ENCODE results near the gene CASP8.

CASP8 gene

GRCh38 chr2:201260302-201260800 is at the start of gene CASP8:
TSS of gene CASP8 (plus strand) at chr2:201260536. CDS start at chr2:201266487, 5,951 bp downstream.
- DNase-seq: peak; percentile 91

GRCh38 chr2:201215963-201216362 is 44.4 kb upstream of the CASP8 start:
- no peak for DNase-seq

GRCh38 chr2:201216918-201217317 is 43.4 kb upstream of the CASP8 start:
- DNase-seq: no peak

GRCh38 chr2:201218780-201219179 is 41.6 kb upstream of the CASP8 start:
- DNase-seq: no peak

DNA sequence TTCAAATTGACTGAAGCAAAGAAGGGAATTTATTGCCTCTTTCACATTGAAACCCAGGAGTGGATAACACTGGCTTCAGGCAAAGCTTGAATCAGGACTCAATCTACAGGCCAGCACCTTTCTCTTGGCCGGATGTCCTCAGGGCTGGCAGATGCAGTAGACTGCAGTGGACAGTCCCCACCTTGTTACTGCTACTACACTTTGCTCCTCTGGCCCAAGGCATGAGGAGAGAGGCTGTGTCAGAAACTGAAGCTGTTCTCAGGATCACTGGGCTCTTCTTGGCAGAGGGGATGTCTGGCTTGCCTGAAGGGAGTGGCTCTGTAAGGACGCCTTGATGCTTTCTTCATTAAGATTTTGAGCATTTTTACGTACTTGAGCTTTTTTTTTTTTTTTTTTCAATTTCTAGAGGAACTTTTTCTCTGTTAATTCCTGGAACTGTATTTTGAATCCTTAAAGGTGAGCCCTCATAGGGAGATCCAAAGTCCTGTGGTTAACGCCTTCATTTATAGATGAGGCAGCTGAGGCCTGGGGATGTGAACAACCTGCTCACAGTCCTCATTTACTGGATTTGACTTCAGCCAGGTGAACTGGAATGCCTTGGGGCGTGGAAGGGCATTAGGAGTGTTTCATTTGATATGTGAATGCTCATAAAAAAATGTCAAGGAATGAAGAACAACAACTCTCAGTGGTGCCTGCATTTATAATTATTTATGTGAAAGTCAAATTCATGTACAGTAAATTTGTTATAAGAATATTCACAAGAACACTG is 40.8 kb upstream of the CASP8 start:
- DNase-seq: no peak

DNA sequence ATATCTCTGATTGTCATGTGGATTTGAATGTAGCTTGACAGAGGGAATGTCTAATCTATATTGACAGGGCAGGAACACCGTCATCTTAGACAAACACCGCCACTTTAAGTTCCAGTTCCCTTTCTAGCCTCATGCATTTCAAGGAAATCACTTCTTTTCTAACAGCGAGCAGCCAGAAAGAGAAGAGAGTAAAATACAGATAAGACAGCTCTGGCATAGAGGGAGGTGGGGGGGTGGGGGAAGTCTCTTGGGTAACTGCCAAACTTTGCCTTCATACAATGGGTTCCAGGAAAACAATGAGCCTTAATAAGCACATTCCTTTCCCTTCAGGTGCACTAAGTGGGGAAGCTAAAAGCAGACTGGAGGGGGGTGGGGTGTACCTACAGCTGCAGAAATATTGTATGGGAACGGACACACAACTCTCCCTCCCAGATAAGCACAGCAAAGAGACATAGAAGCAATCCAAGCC is 40.2 kb upstream of the CASP8 start:
- DNase-seq: peak; percentile 60

- DNase-seq: no peak
Observed at GRCh38 chr2:201223089-201224073, 37.0 kb upstream of the CASP8 start.

DNA sequence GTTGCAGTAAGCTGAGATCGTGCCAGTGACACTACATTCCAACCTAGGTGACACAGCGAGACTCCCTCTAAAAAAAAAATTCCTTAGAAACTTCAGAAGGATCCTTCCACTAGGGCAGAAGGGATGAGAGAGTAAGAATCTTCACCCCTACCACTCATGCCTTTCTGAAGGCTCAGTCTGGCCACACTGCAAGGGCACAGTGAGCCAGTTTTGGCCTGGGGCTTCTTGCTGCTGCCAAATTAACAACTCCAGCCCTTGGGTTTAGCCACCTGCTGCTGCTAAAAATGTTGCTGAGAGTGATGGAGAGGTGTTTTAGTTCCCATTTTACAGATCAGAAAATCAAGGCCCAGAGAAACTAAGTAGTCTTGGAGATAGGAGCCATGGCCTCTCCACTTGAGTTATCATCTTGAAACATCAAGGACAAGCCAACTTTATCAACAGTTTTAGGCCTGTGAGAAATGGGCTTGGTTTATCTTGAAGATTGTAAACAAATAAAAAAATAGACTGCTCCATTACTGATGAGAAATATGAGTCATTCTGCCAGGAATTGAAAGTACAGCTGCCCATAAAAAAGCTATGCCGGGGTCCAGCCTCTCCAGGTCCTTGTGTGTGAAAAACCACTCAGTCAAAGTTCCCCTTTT is 31.9 kb upstream of the CASP8 start:
- no peak for DNase-seq

DNA sequence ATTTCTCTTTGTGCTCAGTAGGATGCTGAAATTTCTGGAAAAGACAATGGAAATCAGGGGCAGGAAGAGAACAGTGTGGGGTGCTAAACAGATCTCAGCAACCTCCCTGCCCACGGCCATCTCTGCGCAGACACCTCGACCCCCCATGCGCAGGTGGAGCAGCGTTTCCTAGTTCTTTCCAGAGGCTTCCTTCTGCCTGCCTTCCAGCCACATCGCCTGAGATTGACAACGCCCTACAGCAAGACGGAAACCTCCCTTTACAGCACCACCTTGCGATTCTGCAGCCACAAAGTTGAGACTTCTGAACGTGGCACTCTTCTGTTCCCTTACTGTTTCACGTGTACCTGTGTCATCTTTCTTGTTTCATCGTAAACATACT is 31.4 kb upstream of the CASP8 start:
- DNase-seq: no peak

GRCh38 chr2:201231781-201232466 is 28.4 kb upstream of the CASP8 start:
- peak; percentile 97 for DNase-seq

DNA sequence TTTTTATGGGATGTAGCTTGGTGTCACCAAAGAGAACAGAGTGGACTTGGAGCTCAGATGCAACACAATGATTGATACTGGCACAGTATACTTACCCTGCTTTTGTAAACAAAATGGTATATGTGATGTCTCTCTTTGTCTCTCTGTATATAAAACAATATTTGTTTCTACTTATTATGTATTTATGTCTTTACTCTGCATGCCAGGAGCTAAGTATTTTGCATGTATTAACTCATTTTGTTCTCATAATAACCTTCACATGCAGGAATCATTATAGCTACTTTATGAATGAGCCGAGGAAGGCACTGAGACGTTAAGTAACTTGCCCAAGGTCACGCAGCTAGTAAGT is 27.9 kb upstream of the CASP8 start:
- DNase-seq: no peak

DNA sequence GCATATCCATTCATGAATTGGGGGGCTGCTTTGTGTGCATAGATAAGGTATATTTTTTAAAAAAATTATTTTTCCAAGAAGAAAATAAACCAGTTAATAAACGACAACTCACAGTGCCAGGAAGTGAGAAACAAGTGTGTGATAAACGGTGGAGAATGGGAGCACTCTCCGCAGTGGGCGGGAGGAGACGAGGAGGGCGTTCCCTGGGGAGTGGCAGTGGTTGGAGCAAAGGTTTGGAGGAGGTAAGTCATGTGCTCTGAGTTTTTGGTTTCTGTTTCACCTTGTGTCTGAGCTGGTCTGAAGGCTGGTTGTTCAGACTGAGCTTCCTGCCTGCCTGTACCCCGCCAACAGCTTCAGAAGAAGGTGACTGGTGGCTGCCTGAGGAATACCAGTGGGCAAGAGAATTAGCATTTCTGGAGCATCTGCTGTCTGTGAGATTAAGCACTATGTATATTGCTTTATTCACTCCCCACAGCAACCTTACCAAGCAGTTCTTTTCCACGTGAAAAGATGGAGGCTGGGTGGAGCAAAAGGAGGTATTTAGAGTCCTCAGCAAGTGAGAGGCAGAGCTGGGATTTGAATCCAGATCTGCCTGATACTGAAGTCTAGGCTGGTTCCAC is 27.0 kb upstream of the CASP8 start:
- DNase-seq: peak; percentile 91

- DNase-seq: no peak
Observed at GRCh38 chr2:201233812-201234662, 26.3 kb upstream of the CASP8 start.

- no peak for DNase-seq
Observed at GRCh38 chr2:201234663-201235135, 25.6 kb upstream of the CASP8 start.

DNA sequence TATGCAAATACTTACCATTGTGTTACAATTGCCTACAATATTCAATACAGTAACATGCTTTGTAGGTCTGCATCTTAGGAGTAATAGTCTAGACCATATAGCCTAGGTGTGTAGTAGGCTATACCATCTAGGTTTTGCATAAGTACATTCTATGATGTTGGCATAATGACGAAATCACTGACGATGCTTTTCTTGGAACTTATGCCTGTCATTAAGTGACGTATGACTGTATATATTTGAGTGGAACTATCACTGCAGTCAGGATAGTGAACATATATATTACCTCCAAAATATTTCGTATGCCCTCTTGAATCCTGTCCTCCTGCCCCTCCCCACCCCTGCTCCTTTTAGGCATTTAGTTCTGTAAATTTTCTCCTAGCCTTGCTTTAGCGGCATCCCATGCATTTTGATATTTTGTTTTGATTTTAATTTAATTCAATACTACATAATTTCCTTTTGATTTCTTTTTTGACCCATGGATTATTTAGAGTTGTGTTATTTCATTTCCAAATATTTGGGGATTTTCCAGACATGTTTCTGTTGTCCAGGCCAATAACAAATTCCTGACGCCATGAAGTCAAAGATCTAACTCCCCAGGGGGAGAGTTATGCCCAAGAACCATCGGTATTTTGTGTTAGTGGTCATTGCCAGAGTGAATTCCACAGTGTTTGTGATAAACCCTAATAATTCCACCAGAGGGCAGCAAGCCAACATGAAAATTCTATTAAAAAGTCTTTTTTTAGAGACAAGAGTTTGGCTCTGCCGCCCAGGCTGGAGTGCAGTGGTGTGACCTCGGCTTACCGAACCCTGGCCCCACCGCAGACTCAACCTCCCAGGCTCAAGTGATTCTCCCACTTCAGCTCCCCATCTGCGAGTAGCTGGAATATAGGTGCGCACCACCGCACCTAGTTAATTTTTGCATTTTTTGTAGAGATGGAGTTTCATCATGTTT is 24.2 kb upstream of the CASP8 start:
- peak; percentile 50 for DNase-seq

DNA sequence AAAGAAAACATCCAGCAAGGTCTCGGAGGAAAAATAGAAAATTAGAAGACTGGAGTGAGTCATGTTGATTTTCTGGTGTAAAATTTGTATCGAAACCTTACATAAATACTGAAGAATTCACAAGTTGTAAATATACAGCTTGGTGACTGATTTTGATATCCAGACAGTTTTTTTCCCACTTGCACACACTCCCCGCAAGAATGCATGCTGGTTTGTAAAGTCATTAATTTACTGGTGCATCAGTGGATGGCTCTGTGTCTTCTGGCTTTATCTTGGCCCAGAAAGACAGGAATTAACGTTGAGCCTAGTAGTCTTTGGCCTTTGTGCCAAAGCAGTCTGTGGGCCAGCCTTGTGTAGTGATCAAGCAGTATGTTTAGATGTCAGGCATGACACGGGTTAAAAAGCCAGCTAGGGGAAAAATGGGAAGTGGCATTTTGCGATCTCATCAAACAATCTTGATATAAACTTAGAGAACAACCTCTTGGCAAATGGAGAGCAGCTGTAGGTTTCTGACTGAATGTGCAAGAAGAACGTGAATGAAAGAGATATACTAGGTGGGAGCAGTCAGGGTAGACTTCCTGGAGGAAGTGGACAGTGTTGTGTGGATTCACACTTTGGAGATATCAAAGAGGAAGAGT is 22.7 kb upstream of the CASP8 start:
- DNase-seq: peak; percentile 67

GRCh38 chr2:201239167-201239935 is 21.0 kb upstream of the CASP8 start:
- peak; percentile 78 for DNase-seq

GRCh38 chr2:201242571-201243277 is 17.6 kb upstream of the CASP8 start:
- no peak for DNase-seq
